Activated CD4-positive, alpha-beta T cell treated with anti-CD3 and anti-CD28 coated beads for 1 hour (primary cell): ENCODE measurements around the gene RAP2A.

Experiments
- DNase-seq: peaks from one replicate; pipeline ENCODE4 v3.0.0-alpha.2; 2020

The RAP2A gene

DNA sequence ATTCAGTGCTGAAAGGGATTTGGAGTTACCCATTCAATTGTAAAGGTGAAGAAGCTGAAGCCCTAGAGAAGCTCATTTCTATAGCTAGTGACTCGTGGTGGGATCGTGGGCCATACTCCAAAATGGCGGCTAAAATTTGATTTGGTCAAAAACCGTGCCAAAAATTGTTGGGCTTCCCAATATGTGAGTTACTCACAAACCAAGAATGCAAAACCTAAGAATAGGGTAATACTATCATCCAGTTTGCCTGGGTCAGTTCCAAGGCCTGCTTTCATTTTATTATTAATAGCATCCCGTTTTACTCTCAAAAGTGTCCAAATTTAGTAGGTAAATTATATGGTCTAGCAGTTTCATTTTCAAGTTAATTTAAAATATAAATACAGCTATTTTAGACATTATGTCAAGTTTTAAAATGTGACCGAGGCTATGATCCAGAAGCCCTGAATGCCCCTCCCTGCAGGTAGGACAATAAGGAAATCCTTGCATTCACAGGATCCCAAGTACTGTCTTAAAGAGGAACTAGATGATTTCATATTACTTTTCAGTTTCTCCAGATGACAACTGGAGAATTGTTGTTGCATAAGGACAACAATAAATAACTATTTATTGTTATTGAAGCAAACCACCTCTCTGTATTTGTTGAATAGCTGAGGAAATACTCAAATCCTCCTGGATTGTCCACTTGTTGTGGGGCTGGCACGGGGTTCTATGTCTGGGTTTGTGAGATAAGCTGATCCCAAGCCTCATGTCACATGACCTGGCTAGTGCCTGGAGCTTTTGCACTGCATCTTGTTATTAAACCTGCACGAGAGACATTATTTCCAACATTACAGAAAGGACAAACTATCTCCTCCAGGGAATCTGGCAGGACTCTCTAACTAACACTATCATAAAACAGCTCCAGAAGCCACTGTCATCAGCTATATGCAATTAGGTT is 11.6 kb upstream of the RAP2A start:
- no peak for DNase-seq

DNA sequence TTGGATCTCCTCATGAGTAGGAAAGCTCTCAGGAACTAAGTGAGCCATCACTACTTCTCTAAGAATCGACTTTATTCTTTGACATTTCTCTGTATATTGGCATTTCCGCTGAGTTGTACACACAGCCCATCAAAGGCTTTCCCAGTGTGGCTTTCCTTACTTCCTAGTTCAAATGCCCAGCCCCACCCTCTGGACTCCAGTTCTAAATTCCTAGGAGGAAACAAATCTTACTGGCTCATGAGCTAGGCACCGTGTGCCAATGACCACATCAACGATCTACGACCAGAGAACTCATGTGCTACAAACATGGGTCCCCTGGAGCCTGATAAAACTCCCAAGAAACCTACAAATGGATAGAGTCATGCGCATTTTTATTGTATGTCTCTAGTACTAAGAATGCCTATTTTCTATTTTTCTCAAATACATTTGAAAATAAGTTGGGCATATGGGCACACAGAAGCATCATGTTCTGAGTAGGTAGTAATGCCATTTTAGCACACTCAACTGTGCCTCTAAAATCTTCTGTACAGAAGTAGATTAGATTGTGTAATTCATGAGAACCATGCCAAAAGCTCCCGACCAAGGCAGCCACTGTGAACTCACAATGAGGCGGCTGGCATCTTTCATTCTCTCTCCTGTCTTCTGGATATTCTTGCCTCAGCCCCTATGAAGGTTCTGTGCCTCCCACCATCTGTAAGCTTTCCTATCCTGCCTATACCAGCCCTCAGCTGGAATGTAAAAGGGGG is 10.5 kb upstream of the RAP2A start:
- DNase-seq: no peak

DNA sequence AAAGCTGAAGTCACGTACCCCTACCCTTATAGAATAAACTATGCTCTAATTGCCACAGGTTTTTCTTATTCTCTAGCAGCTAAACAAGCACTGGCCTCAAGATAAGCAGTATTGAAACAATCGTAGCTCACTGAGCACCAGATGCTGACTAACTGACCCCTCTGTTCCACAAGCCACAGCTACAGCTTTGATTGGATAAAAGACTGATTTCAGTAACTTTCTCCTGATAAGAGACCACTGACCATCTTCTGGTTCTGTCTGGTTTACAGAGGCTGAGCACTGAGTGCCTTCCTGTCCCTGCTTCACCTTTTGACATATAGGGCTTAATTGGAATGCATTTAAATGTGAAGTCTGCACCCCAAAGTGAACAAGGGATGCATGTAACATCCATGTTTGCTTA is 8.4 kb upstream of the RAP2A start:
- DNase-seq: no peak

DNA sequence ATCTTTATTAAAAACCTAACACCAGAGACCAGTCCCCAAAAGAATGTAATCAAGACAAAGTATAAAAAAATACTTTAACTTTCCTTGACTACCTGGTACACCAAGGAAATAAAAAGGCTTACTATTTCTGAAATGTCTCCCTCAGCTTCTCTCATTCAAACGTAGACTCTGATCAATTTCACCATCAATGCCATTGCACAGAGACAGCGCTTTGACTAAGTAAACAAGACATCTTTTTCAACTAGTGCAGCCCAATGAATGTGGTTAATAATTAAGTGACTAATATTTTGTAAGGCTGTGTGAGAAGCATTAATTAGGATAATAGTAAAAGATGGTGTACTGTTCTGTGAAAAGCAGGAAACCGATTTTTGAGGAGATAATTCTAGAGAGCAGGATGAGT is 7.3 kb upstream of the RAP2A start:
- DNase-seq: no peak

DNA sequence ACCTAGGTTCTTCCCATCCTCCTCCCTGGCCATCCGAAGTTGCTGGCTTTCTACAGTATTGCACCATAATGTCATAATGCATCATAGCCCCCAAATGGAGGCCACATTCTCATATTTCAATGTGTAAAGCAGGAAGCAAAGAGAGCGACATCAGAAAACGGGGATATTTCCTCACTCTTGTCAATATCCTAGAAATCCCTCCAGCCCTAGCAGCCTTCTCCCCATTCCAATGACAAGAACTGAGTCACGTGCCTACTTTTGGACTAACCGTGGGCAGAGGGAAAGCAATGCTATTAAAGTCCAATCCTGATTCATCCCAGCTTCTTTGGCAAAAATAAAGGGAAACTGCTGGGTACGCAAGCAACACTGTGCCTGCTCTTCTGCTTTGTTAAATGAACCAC is 4.3 kb upstream of the RAP2A start:
- no peak for DNase-seq

DNA sequence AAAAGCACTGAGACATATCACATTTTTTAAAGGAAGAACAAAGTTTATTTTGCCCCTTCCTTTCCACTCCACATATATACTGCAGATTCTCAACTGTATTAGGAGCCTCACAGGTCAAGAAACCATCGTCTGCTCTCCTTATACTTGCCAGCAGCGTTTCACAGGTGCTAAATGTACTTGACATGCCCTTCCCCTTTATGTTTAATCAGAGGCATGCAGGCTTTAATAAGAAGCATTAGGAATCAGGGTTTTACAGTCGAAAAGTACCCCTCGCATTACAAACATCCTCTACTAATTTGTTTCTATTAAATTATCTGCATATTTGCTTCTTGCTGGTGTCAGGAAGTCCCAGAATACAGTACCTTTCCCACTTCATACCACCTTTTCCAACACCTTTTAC is 3.7 kb upstream of the RAP2A start:
- no peak for DNase-seq

DNA sequence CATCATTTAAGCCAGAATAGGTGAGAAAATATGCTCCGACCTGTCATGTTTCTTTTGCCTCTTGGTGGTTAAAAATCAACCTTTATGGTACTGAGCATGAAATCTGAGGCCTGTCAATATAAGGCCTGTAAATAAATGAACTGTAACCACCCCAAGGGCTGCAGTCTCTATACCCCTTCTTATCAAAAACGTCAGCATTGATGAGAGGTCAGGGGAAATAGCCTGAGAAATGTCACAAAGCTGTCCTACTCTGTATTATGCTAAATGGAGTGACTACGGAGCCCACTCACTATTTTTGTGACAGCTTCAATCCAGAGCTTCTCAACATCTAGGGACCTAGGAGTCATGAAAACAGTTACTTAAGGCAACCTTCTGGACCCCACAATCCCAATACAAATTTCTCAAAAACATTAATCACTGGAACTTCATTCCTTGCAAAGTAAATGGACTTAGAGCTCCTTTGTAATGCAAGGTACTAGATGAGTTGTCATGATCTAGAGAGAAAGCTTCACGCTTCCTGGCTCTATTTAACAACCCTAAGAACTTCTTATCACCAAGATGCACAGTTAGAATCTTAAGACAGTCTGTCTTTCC is 2.7 kb upstream of the RAP2A start:
- DNase-seq: no peak

DNA sequence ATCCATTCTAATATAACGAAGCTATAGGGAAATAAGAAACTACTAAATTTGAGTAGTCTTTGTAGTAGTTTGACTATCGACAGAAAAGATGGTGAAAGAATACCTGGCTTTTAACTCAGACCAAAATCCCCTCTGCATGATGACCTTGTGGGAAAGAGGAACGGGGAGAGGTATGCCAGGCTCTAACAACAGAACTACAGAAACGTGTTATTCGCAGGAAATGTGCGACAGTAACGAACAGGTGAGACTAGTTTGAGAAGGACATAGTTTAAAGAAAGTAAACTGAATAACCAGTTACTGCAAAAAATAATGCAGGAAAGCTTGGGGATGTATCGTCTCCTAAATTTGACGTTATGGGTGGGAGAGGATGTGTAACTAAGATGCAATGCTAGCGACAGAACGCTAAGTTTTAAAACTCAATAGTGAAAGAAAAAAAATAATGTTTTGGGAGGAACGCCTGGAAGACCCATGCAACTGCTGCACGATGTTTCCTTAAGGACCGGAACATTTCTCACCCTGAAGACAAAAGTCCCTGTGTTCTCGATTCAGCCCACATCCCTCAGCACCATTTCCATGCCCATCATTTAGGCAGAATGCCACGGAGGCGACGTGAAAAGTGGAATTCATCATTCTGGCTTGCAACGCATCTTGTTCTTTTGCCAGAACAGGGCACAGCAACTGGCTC is 1.6 kb upstream of the RAP2A start:
- DNase-seq: no peak

DNA sequence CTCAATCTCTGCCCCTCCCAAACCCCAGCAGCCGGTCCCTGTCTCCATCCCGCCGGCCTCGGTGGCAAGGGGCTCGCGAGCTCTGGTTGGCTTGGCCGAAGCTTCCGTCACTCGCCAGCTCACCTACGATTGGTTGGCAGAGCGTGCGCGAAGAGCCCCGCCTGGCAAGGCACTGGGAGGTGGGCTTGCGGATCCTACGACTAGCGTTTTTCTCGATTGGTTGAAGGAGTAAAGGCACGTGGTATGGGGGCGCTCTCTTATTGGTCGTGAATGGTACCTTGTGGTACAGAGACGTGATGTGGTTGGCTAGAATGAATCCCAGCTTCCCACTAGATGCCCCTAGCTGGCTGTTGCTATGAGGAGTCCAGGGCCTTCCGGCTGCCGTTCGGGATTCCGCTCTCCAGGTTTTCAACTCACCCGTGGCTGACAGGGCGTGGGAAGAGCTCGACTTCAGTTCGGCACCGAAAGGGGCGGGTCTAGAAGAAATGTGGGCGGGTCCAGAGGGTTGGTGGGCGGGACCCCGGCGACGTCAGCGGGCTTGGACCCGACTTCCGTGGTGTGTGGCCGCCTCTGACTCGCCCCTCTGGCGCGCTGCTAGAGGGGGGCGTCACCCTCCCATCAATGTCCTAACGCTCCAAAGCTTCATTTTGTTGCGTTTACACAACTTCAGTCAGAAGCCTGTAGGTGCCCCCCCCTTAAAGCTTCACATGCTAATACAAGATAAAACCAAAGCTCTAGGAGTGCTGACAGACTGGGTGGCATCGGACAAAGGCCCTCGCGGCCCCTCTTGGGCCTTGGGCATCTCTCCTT is 847 bp upstream of the RAP2A start:
- DNase-seq: peak; percentile 94

DNA sequence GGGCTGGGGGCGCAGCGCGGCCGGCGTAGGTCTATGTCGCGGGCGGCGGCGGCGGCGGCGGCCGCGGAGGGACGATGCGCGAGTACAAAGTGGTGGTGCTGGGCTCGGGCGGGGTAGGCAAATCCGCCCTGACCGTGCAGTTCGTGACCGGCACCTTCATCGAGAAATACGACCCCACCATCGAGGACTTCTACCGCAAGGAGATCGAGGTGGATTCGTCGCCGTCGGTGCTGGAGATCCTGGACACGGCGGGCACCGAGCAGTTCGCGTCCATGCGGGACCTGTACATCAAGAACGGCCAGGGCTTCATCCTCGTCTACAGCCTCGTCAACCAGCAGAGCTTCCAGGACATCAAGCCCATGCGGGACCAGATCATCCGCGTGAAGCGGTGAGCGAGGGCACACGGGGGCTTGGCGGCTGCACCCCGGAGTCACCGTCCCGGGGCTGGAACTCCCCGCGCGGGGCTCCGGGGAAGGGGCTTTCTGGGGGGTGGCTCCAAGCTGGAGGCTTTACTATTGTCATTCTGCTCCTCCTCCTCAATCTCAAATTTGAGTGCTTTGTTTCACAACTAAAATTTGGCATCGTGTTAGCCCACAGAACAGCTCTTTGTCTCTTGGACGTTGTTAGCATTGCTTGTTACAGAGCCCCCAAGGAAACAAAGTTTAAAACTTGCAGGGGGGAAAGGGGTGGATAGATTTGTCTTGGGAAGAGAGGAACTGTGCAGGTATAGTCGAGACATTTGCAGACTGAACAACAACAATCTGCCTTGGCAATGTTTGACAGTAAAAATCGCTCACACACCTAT is 630 bp downstream of the RAP2A start:
- peak; percentile 16 for DNase-seq

DNA sequence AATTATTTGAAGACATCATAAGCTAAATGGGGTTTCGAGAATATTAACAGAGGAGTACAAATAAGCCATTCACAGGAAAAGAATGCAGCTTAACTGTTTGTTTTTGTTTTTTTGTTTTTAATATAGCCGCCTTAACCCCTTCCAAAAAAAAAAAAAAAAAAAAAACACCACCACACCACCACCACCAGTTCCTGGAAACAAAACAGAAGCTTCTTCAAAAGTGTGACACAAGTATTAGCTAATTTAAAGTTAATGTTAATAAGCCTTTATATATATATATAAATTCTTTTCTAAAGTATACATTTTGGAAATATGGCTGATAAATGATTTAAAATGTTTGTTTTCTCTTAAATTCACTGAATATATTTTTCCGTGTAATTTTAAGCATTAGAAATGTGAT is 1.4 kb downstream of the RAP2A start:
- DNase-seq: no peak

DNA sequence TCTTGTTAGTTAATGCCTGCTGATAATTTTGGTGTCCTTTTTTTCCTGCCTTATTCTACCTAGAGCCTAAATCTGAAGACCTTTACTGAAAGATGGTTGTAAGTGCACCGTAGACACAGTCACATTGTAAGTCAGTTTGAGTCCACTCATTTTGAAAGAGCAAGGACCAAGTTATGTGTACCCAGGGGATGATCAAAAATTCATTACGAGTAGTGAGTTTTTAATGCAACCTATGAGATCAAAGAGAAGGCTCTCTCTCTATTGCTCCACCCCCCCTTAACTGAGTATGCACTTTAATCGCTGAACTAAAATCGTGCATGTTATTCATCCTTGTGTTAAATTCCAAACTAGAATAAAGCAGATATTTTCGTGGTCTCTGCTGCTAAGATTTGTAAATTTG is 1.8 kb downstream of the RAP2A start:
- no peak for DNase-seq

DNA sequence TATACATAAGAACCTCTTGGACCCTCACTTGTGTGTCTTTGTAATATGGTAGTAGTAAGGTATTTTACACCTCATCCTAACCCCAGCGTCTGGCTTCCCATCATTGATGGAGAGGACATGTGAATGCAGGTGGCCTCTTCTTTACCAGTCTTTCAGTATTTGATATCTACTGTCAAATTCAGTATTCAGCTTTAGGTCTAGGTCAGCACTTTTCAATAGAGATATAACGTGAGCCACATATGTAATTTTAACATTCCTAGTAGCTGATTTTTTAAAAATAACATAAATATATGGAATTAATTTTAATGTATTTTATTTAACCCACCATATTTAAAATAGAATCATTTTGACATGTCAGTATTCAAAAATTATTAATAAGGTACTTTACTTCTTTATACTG is 2.9 kb downstream of the RAP2A start:
- no peak for DNase-seq

DNA sequence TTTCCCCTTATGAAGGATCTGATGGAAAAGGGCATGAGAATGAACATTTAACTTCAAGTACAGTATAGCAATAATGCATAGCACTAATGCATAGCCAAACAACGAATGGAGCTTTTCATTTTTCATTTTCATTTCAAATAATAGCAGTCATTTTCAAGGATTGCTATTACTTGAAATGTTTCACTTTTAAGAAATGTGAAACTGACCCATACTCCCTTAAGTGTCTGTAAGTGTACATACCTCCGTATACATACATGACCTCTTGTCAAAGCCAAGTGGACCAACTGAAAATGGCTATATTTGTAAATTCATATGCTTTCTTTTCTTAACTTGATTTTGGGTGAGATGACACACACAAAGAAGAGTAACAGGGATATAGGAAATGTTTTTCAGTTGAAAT is 3.8 kb downstream of the RAP2A start:
- DNase-seq: no peak

DNA sequence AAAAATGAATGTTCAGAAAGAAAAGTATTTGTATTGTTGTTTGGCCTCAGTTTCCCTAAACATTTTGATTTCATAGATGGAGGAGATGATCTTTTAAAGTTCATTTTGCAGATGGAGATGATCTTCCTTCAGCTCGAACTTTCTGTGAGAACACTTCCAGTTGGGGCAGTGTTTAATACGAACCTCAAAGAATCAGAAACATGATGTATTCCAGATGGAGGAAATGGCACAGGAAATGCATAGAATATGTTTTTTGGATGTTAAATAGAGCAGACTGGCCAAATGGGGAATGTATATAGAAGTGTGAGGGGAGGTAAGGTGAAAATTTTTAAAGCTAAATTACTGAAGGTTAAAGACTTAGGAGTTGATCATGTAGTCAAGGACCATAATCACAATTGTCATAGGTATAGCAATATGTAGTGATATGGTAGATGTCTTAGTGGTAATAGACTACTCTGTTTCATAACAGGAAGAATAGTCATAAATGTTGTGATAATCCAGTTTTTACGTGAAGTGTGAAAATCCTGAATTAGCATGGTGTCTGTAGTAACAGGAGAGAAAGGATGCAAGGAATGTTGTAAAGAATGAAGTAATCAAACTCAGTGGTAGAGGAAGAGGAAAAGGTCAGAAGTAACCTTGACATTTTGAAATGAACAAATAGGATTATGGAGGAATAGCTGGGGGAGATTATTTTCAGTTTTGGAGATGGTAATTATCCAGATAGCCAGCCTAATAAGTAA is 5.1 kb downstream of the RAP2A start:
- no peak for DNase-seq

DNA sequence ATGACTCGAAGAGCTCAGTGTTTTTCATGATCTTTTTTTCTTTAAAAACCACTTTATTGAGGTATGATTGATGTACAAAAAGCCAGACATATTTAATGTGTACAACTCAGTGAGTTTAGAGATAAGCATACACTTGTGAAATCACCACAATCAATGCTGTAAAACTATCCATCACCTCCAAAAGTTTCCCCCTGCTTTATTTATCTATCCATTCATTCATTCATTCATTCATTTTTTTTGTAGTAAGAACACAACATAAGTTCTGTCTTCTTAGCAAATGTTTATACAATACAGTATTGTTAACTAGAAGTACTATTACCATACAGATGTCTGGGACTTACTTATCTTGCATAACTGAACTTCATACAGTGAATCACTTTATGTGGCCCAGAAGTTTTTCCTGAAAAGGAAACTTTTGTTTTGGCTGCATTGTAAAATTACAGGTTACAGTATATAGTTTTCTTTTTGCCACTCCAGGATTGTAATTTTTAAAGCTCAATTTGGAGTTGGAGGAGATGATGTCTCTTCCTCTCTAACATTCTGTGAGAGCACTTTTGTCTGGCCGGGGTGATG is 6.7 kb downstream of the RAP2A start:
- no peak for DNase-seq

DNA sequence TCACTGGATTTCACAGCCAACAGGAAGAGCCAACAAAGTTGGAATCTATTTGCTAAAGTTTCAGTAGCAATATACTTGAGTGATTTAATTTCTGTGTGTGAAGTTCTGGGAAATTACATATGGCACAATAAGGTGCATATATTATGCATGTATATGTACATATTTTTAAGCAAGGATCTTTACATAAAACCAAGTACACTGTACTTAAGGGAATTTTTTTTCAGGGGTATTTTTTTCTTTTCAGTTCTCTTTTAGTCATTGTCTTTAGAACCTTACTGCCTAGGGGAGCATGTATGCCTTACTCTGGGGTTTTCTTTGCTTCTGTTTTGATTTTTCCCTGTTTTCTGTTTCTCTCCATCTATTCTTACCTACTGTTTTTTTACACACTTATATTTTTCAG is 7.4 kb downstream of the RAP2A start:
- no peak for DNase-seq

DNA sequence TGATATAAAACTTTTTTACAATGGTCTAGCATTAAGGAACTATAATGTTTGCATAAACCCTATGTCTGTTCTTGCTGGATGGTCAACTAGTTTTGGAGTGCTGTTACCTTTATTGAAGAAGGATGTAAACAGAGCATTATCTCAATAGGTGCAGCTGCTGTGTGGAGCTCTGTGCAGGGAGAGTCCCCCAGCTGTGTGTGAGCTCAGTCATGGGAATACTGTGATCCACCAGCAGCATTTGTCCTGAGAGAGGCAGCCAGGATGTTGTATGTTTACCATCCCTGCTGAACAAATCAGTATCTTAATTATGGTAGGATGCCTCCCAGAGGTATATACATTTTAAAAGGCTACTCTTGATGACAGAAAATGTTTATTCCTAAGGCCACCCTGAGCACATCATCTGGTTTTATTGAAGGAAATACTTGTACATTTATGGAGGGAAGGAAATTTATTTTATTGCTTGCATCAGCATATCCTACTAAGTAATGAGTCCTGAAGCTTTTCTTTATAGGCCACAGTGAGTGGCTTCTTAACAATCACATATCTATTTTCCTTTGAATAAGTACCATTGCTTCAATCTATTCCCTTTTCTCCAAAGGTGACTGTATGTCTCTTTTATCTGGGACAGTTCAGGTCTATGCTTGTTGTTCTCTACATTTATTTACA is 11.7 kb downstream of the RAP2A start:
- no peak for DNase-seq

DNA sequence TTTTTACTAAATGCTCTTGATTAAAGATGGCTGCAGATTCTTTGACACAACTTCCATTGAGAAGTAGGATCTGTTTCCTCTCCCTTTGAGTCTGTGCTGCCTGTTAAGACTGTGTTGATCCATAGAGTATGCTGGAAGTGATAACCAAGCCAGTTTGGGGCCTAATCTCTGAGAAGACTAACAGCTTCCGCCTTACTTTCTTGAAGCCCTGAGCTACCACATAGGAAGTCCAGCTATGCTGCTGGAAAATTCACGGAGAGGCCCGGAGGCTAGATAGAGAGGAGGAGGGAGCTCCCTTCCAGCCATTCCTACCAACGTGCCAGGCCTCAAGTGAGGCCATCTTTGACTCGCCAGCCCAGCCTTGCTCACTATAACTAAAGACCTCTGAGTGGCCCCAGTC is 12.5 kb downstream of the RAP2A start:
- DNase-seq: no peak
